GM13976 (cell line): ENCODE measurements around the gene CAPZB.

Experiments used
- DNase-seq: peaks from one replicate; pipeline ENCODE4 v3.0.0; 2012; ENCODE audit warnings: low spot score
- in situ Hi-C: fragments of 300-500 bp; cut with MboI; formaldehyde crosslinking; loops from one replicate; pipeline ENCODE4 v1.12.0; 2022; ENCODE audit warnings: low sequenced_read_pairs, mixed read lengths, inconsistent platforms; ENCODE audit not compliant: unreplicated experiment
- TF ChIP-seq, protein P1 (sequence below): IDR thresholded peaks from 2 replicates; pipeline ENCODE4 v1.5.1; 2012; ENCODE audit warnings: borderline replicate concordance, mild to moderate bottlenecking; ENCODE audit not compliant: insufficient read depth; ENCODE audit errors: extremely low read depth, missing control alignments, control extremely low read depth

CAPZB gene

GRCh38 chr1:19469004-19469403, 16.3 kb downstream of the CAPZB start:
- in situ Hi-C loops = no loop called here
- DNase-seq = no peak
- TF ChIP-seq, protein P1, sequence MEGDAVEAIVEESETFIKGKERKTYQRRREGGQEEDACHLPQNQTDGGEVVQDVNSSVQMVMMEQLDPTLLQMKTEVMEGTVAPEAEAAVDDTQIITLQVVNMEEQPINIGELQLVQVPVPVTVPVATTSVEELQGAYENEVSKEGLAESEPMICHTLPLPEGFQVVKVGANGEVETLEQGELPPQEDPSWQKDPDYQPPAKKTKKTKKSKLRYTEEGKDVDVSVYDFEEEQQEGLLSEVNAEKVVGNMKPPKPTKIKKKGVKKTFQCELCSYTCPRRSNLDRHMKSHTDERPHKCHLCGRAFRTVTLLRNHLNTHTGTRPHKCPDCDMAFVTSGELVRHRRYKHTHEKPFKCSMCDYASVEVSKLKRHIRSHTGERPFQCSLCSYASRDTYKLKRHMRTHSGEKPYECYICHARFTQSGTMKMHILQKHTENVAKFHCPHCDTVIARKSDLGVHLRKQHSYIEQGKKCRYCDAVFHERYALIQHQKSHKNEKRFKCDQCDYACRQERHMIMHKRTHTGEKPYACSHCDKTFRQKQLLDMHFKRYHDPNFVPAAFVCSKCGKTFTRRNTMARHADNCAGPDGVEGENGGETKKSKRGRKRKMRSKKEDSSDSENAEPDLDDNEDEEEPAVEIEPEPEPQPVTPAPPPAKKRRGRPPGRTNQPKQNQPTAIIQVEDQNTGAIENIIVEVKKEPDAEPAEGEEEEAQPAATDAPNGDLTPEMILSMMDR = no peak

DNA sequence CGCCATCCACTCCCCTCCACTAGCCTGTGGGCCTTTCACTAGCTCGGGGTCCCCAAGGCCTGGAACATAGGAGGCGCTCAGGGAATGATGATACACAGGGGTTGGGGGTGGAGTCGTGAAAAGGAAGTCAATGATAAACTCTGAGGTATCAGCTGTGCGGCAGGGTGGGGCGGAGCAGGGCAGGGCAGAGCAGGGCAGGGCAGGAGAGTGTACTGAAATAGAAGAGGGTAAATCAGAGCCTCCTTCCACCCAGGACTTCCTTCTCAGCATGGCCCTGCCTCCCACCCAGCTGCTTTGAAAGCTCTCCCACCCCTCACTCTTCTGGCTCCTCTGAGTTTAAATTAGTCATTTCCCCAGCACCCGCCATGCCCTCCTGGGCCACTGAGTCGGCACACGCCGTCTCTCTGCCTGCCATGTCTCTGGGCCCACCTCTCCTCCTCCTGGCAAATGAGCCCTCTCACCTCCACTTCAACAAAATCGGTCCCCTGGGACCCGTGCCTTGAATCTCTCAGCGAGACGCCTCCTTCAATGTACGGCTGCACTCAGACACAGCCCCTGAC, 16.9 kb downstream of the CAPZB start:
- DNase-seq = no peak
- in situ Hi-C loops = no loop called here
- TF ChIP-seq, protein P1 = no peak

- TF ChIP-seq, protein P1 = no peak
- no peak for DNase-seq
- in situ Hi-C loops = no loop called here
Measured at GRCh38 chr1:19467199-19468187, 17.8 kb downstream of the CAPZB start.

- in situ Hi-C loops = no loop called here
- TF ChIP-seq, protein P1 = no peak
- DNase-seq = no peak
Measured at GRCh38 chr1:19466112-19466561, 19.2 kb downstream of the CAPZB start.

DNA sequence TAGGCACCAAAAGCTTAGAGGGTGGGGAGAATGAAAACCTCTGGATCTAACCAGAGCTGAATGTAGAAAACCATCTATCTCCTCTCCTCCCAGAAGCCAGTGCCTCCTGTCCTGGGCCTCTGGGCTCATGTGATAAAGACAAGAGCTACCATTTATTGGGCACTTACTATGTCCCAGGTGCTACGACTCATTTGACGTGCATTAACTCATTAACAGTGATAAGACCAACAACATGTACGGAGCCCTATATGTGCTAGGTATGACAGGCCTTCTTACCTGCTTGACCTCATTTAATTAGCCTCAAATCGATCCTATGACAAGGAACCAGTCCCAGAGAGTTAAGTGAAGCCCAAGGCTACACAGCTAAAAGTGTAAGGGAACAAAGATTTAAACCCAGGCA, 19.7 kb downstream of the CAPZB start:
- TF ChIP-seq, protein P1 = no peak
- no peak for DNase-seq
- in situ Hi-C loops = no loop called here

- no peak for DNase-seq
- in situ Hi-C loops = no loop called here
- TF ChIP-seq, protein P1 = no peak
Measured at GRCh38 chr1:19465123-19465522, 20.2 kb downstream of the CAPZB start.
